ENCODE results near the gene LRCH1.

GRCh38 chr13:46526740-46527139 is 26.2 kb upstream of the LRCH1 start:
- no peak for TF ChIP-seq CTCF (conservative IDR thresholded peaks at IDR 0.05 in 1 of 2, IDR thresholded peaks at IDR 0.05 in 1 of 2; ENCODE audit: low read depth in 1 of 2, low read length in 2 of 2)
- no peak for TF ChIP-seq EZH2 (IDR thresholded peaks at IDR 0.05; ENCODE audit: low read length, missing control alignments)

Measured in fibroblast of lung (primary cell).